Glutamatergic neuron (in vitro differentiated cells): ENCODE results near the gene PPP2R5B. TPM values are rescaled to one million over a fixed set of nuclear protein-coding genes. Genes with fewer than 3 reads are reported as not detected.

Source experiments
- DNase-seq: peaks from one replicate; pipeline ENCODE4 v3.0.0; 2022
- H3K27ac Mint-ChIP-seq: one replicate; pipeline ENCODE4 v1.8.0; 2020; ENCODE audit warnings: mild to moderate bottlenecking, mixed read lengths, inconsistent platforms; ENCODE audit not compliant: unreplicated experiment
- H3K27me3 Mint-ChIP-seq: one replicate; pipeline ENCODE4 v1.8.0; 2020; ENCODE audit warnings: mild to moderate bottlenecking, moderate library complexity, mixed read lengths, inconsistent platforms; ENCODE audit not compliant: unreplicated experiment
- H3K36me3 Mint-ChIP-seq: one replicate; pipeline ENCODE4 v1.8.0; 2020; ENCODE audit warnings: mild to moderate bottlenecking, mixed read lengths, inconsistent platforms; ENCODE audit not compliant: unreplicated experiment
- H3K4me1 Mint-ChIP-seq: one replicate; pipeline ENCODE4 v1.8.0; 2020; ENCODE audit warnings: mild to moderate bottlenecking, low read depth, mixed read lengths, inconsistent platforms; ENCODE audit not compliant: unreplicated experiment
- H3K4me3 Mint-ChIP-seq: one replicate; pipeline ENCODE4 v1.8.0; 2020; ENCODE audit warnings: mild to moderate bottlenecking, mixed read lengths, inconsistent platforms; ENCODE audit not compliant: unreplicated experiment
- H3K9me3 Mint-ChIP-seq: one replicate; pipeline ENCODE4 v1.8.0; 2020; ENCODE audit warnings: mild to moderate bottlenecking, moderate library complexity, mixed read lengths, inconsistent platforms; ENCODE audit not compliant: unreplicated experiment
- CTCF ChIP-seq: fragments of 200-600 bp; sonication (generic); IDR thresholded peaks from one replicate; pipeline ENCODE4 v1.5.0; 2021; ENCODE audit not compliant: partially characterized antibody, unreplicated experiment
- total RNA-seq: library from RNA; stranded (reverse); fragmentation: NEBNext Ultra II Directional; extraction: Animal tissue kit (Norgen Biotek cat#: 25700); gene quantifications from one replicate; pipeline ENCODE4 v1.2.1, GENCODE V29; 2021; ENCODE audit not compliant: unreplicated experiment

PPP2R5B gene
- total RNA-seq, 1 donor from 2014 or later, result 148 TPM

GRCh38 chr11:64896448-64897022, 28.0 kb upstream of the PPP2R5B start:
- DNase-seq, result no peak
- no peak overlapping the region for H3K27ac Mint-ChIP-seq
- peaks cover 14% of the 10 kb centered on the region for H3K4me1 Mint-ChIP-seq
- no peak for TF ChIP-seq CTCF
- no peaks in the 10 kb centered on the region for H3K36me3 Mint-ChIP-seq
- peaks cover 4% of the 10 kb centered on the region for H3K9me3 Mint-ChIP-seq
- H3K27me3 Mint-ChIP-seq, result peaks cover 5% of the 10 kb centered on the region
- no peak overlapping the region for H3K4me3 Mint-ChIP-seq

DNA sequence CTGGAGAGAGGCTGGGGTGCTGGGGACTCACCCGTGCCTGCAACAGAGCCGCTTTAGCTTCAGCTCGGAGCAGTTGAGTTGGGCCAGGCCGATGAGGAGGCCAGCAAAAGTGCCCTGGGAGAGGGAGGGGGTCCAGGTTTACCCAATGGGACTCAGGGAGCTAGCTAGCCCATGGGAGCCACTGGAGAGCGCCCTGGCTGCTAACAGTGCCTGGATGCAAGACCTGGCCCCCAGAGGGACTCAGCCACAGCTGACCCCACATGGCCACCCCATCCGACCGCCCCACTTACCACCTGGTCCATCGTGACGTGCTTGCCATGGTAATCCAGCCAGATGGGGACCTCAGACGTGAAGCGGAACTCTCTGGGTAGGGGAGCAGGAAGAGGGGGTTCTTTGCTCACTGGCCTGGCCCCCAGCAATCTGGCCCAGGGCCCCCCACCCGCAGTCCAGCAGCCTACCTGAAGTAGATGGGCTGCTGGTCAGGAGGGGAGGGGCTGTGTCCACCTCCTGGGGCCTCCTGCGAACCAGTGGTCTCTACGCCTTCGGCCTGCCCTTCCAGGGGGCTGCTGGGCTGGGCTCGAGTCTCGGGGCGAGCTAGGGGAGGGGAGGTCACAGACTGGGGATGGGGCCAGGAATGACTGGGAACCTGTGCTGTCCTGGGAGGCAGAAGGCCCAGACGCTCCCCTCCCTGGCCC, 27.0 kb upstream of the PPP2R5B start:
- Mint-ChIP-seq H3K36me3 (no peaks in the 10 kb centered on the region), H3K4me1 (peaks cover 6% of the 10 kb centered on the region), H3K27me3 (peaks cover 3% of the 10 kb centered on the region), H3K4me3 (no peak overlapping the region), H3K9me3 (peaks cover 6% of the 10 kb centered on the region), H3K27ac (no peak overlapping the region)
- TF ChIP-seq CTCF, result no peak
- DNase-seq, result no peak

- no peak overlapping the region for H3K27ac Mint-ChIP-seq
- TF ChIP-seq CTCF, result no peak
Observed at GRCh38 chr11:64898076-64898445, 26.4 kb upstream of the PPP2R5B start.

GRCh38 chr11:64898541-64898940, 25.9 kb upstream of the PPP2R5B start:
- H3K4me3 Mint-ChIP-seq, result no peak overlapping the region
- no peak for TF ChIP-seq CTCF
- peaks cover 3% of the 10 kb centered on the region for H3K27me3 Mint-ChIP-seq
- H3K4me1 Mint-ChIP-seq, result peaks cover 6% of the 10 kb centered on the region
- H3K27ac Mint-ChIP-seq, result no peak overlapping the region
- DNase-seq, result no peak
- H3K9me3 Mint-ChIP-seq, result peaks cover 6% of the 10 kb centered on the region
- H3K36me3 Mint-ChIP-seq, result no peaks in the 10 kb centered on the region

More at GRCh38 chr11:64898076-64898445, 26.4 kb upstream of the PPP2R5B start:
- H3K4me1 Mint-ChIP-seq, result peaks cover 6% of the 10 kb centered on the region
- peaks cover 6% of the 10 kb centered on the region for H3K9me3 Mint-ChIP-seq
- peaks cover 3% of the 10 kb centered on the region for H3K27me3 Mint-ChIP-seq
- no peak for DNase-seq
- no peaks in the 10 kb centered on the region for H3K36me3 Mint-ChIP-seq
- no peak overlapping the region for H3K4me3 Mint-ChIP-seq

DNA sequence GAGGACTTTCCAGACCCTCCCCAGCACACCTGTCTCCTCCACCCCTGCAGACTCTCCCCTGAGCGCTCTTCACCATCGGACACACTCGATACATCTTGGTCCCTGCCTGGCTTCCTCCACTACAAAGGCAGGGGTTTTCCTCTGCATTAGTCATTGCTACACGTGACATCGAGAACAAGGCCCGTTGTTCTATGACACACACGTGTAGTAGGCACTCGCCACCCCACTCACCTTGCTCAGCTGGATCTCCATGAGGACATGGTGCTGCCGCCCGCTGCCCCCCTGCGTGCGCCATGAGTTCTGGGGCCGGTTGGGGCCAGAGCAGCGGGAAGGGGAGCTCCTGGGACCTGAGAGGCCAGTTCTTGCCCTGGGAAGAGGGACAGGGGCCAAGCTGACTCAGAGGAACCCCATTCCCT, 24.2 kb upstream of the PPP2R5B start:
- DNase-seq, result no peak
- Mint-ChIP-seq H3K36me3 (no peaks in the 10 kb centered on the region), H3K27ac (no peak overlapping the region), H3K27me3 (peaks cover 3% of the 10 kb centered on the region), H3K4me1 (peaks cover 6% of the 10 kb centered on the region), H3K9me3 (peaks cover 6% of the 10 kb centered on the region), H3K4me3 (no peak overlapping the region)
- no peak for TF ChIP-seq CTCF
